HG03196 (cell line): ENCODE measurements around the gene UBALD1.
"Not testable (repeated sequence)": the region's sequence is repeated elsewhere in the genome, so short reads cannot be mapped to it uniquely, and the experiment has no call there.

Experiments used
- ATAC-seq: cut with Tn5 transposase; IDR thresholded peaks from one replicate; pipeline ENCODE4 v1.9.1; 2021; ENCODE audit not compliant: unreplicated experiment

Gene UBALD1

GRCh38 chr16:4599037-4599436, 15.7 kb downstream of the UBALD1 start:
- no peak for ATAC-seq

GRCh38 chr16:4597174-4597573, 17.5 kb downstream of the UBALD1 start:
- no peak for ATAC-seq

- no peak for ATAC-seq
These were observed 20.0 kb downstream of the UBALD1 start for GRCh38 chr16:4594433-4595410.

- no peak for ATAC-seq
These were observed 21.6 kb downstream of the UBALD1 start for GRCh38 chr16:4593086-4593485.

GRCh38 chr16:4591706-4592470, 22.8 kb downstream of the UBALD1 start:
- no peak for ATAC-seq

- no peak for ATAC-seq
These were observed 23.5 kb downstream of the UBALD1 start for GRCh38 chr16:4591191-4591590.

- no peak for ATAC-seq
These were observed 25.7 kb downstream of the UBALD1 start for GRCh38 chr16:4588961-4589360.

- ATAC-seq = no peak
These were observed 26.3 kb downstream of the UBALD1 start for GRCh38 chr16:4588386-4588785.

- no peak for ATAC-seq
These were observed 28.4 kb downstream of the UBALD1 start for GRCh38 chr16:4586291-4586690.

GRCh38 chr16:4583906-4584305, 30.8 kb downstream of the UBALD1 start:
- ATAC-seq = no peak

- ATAC-seq = no peak
These were observed 34.4 kb downstream of the UBALD1 start for GRCh38 chr16:4580250-4580649.

- ATAC-seq = no peak
These were observed 35.6 kb downstream of the UBALD1 start for GRCh38 chr16:4578961-4579530.

GRCh38 chr16:4576008-4576407, 38.7 kb downstream of the UBALD1 start:
- no peak for ATAC-seq

- ATAC-seq = no peak
These were observed 39.6 kb downstream of the UBALD1 start for GRCh38 chr16:4574919-4575705.

GRCh38 chr16:4573926-4574325, 40.8 kb downstream of the UBALD1 start:
- ATAC-seq = not testable (repeated sequence)

GRCh38 chr16:4572715-4573114, 42.0 kb downstream of the UBALD1 start:
- ATAC-seq = no peak

GRCh38 chr16:4570688-4571321, 43.9 kb downstream of the UBALD1 start:
- ATAC-seq = no peak

- no peak for ATAC-seq
These were observed 44.6 kb downstream of the UBALD1 start for GRCh38 chr16:4570086-4570485.

- no peak for ATAC-seq
These were observed 48.5 kb downstream of the UBALD1 start for GRCh38 chr16:4566144-4566543.

- no peak for ATAC-seq
These were observed 49.9 kb downstream of the UBALD1 start for GRCh38 chr16:4564661-4565267.
